Inflammatory macrophage treated with lipopolysaccharide for 1 hour (primary cell): ENCODE results near the gene INPP5F.
A peak's percentile ranks its signal among the peaks of the same experiment; 100 is the strongest.

ENCODE experiments used
- DNase-seq, 2 donors: peaks; one replicate each; pipeline ENCODE4 v3.0.0-alpha.2; 2020 to 2022

The INPP5F gene

GRCh38 chr10:119706521-119707278 is 19.1 kb upstream of the INPP5F start:
- no peak for DNase-seq

GRCh38 chr10:119707331-119707730 is 18.5 kb upstream of the INPP5F start:
- DNase-seq = peak; percentile 27 to 54

GRCh38 chr10:119710935-119711334 is 14.9 kb upstream of the INPP5F start:
- peak in 1 of 2 donors; percentile 44 for DNase-seq

GRCh38 chr10:119713744-119714483 is 11.9 kb upstream of the INPP5F start:
- no peak for DNase-seq

GRCh38 chr10:119714484-119714816 is 11.4 kb upstream of the INPP5F start:
- no peak for DNase-seq

GRCh38 chr10:119715628-119716505 is 10.0 kb upstream of the INPP5F start:
- DNase-seq = no peak

- no peak for DNase-seq
Measured at GRCh38 chr10:119723161-119723560, 2.7 kb upstream of the INPP5F start.

- no peak for DNase-seq
Measured at GRCh38 chr10:119723624-119724023, 2.2 kb upstream of the INPP5F start.

GRCh38 chr10:119724593-119725516 is 995 bp upstream of the INPP5F start:
- DNase-seq = peak; percentile 75 to 89

- DNase-seq = no peak
Measured at GRCh38 chr10:119725517-119725827, 378 bp upstream of the INPP5F start.

- no peak for DNase-seq
Measured at GRCh38 chr10:119726676-119727261, 919 bp downstream of the INPP5F start.

- DNase-seq = no peak
Measured at GRCh38 chr10:119728172-119728800, 2.4 kb downstream of the INPP5F start.

- no peak for DNase-seq
Measured at GRCh38 chr10:119734396-119735332, 8.8 kb downstream of the INPP5F start.

- no peak for DNase-seq
Measured at GRCh38 chr10:119735451-119735850, 9.6 kb downstream of the INPP5F start.

- no peak for DNase-seq
Measured at GRCh38 chr10:119736220-119736619, 10.4 kb downstream of the INPP5F start.

- DNase-seq = no peak
Measured at GRCh38 chr10:119737039-119737663, 11.3 kb downstream of the INPP5F start.

- peak in 1 of 2 donors; percentile 14 for DNase-seq
Measured at GRCh38 chr10:119737823-119738222, 12.0 kb downstream of the INPP5F start.

GRCh38 chr10:119738962-119739361 is 13.1 kb downstream of the INPP5F start:
- DNase-seq = no peak

- no peak for DNase-seq
Measured at GRCh38 chr10:119740096-119740495, 14.2 kb downstream of the INPP5F start.
